ENCODE data around the gene NUDT9. TPM values are rescaled to one million over a fixed set of nuclear protein-coding genes. Genes with fewer than 3 reads are reported as not detected.
"Not testable (repeated sequence)": the region's sequence is repeated elsewhere in the genome, so short reads cannot be mapped to it uniquely, and the experiment has no call there.

The NUDT9 gene
- total RNA-seq, 1 donor from 2014 or later, result 43.9 TPM

DNA sequence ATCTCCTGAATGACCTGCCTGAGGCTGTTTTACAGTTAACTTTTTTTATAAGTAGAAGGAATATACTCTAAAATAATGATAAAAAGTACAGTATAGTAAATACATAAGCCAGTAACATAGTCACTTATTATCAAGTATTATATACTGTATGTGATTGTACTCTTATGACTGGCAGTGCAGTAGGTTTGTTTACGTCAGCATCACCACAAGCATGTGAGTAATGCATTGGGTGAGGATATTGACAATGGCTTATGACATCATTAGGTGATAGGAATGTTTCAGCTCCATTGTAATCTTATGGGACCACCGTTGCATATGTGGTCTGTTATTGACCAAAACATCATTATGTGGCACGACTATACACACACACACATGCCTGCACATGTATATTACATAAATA is 20.5 kb downstream of the NUDT9 start:
- ATAC-seq (no peak), DNase-seq (no peak)
- Histone ChIP-seq H3K4me1 (no peaks in the 10 kb centered on the region), H3K27me3 (no peaks in the 10 kb centered on the region), H3K4me3 (no peak overlapping the region), H3K9me3 (no peaks in the 10 kb centered on the region), H3K27ac (no peak overlapping the region), H3K36me3 (peaks cover 56% of the 10 kb centered on the region)
- TF ChIP-seq, protein P1, sequence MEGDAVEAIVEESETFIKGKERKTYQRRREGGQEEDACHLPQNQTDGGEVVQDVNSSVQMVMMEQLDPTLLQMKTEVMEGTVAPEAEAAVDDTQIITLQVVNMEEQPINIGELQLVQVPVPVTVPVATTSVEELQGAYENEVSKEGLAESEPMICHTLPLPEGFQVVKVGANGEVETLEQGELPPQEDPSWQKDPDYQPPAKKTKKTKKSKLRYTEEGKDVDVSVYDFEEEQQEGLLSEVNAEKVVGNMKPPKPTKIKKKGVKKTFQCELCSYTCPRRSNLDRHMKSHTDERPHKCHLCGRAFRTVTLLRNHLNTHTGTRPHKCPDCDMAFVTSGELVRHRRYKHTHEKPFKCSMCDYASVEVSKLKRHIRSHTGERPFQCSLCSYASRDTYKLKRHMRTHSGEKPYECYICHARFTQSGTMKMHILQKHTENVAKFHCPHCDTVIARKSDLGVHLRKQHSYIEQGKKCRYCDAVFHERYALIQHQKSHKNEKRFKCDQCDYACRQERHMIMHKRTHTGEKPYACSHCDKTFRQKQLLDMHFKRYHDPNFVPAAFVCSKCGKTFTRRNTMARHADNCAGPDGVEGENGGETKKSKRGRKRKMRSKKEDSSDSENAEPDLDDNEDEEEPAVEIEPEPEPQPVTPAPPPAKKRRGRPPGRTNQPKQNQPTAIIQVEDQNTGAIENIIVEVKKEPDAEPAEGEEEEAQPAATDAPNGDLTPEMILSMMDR (IDR thresholded peaks at IDR 0.05), result no peak
- intact Hi-C loops (cut with DNase I), result no loop called here

DNA sequence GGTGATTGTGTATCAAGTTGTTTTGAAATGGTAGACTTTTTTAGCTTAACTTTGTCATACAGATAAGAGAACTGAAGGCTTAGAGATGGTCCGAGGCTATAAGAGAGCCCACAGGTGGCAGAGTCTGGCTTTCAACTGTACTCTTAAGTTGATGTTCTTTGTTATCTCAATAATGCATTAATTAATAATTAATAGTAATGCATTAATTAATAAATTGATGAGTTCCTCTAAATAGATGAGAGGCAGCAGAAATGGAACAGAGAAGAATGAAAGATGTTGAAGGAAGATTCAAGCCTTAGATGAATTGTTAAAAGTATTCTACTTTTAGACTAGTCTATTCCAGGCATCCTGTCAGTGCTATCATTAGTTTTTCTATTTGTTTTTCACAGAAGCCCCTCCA is 22.4 kb downstream of the NUDT9 start:
- Histone ChIP-seq H3K27ac (no peak overlapping the region), H3K4me3 (no peak overlapping the region), H3K27me3 (no peaks in the 10 kb centered on the region), H3K36me3 (peaks cover 41% of the 10 kb centered on the region), H3K9me3 (no peaks in the 10 kb centered on the region), H3K4me1 (no peaks in the 10 kb centered on the region)
- DNase-seq, result no peak
- TF ChIP-seq, protein P1 (IDR thresholded peaks at IDR 0.05), result no peak
- no peak for ATAC-seq
- intact Hi-C loops (cut with DNase I), result no loop called here

DNA sequence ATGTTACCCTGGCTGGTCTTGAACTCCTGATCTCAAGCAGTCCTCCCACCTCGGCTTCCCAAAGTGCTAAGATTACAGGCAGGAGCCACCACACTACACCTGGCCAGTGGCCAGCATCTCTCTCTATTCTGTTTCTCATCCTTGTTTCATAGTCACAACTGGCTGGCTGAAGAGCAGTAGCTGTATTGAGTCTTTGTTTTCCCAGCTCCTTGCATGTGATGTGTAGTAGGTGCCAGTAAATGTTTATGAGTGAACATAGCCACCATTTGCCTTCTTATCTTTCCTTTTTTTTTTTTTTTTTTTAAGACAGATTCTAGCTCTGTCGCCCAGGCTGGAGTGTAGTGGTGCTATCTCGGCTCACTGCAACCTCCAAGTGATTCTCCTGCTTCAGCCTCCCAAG is 23.6 kb downstream of the NUDT9 start:
- Histone ChIP-seq H3K36me3 (peaks cover 42% of the 10 kb centered on the region), H3K9me3 (no peaks in the 10 kb centered on the region), H3K27me3 (no peaks in the 10 kb centered on the region), H3K27ac (no peak overlapping the region), H3K4me3 (no peak overlapping the region), H3K4me1 (no peaks in the 10 kb centered on the region)
- no peak for ATAC-seq
- no peak for DNase-seq
- TF ChIP-seq, protein P1 (IDR thresholded peaks at IDR 0.05), result no peak
- intact Hi-C loops (cut with DNase I), result no loop called here

DNA sequence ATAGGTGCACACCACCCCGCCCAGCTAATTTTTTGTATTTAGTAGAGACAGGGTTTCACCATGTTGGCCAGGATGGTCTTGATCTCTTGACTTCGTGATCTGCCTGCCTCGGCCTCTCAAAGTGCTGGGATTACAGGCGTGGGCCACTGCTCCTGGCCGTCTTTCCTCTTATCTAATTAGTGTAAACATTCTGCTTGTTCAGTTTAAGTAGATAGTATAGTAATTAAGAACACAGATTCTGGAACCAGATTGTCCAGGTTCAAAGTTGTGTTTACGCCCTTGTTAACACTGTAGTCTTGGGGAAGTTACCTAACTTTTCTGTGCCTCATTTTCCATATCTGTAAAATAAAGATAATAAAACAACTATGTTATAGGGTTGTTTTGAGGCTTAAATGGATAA is 24.0 kb downstream of the NUDT9 start:
- H3K36me3 ChIP-seq, result peaks cover 45% of the 10 kb centered on the region
- H3K4me3 ChIP-seq; H3K4me1 ChIP-seq; H3K9me3 ChIP-seq; intact Hi-C loops (cut with DNase I); ATAC-seq; H3K27me3 ChIP-seq; H3K27ac ChIP-seq; DNase-seq: not testable (repeated sequence)

DNA sequence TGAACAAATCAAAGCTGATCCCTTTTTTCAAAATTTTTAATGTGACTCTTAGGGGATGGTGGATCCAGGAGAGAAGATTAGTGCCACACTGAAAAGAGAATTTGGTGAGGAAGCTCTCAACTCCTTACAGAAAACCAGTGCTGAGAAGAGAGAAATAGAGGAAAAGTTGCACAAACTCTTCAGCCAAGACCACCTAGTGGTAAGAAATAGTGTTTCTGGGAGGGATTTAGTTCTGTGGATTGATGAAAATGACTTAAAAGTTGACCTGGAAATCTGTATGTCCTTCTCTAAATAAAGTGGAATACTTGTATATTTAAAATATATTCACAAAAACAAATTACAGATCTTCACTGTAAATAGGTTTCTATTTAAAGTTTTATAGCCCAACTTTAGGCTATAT is 29.2 kb downstream of the NUDT9 start:
- H3K27ac ChIP-seq, result no peak overlapping the region
- no peaks in the 10 kb centered on the region for H3K27me3 ChIP-seq
- DNase-seq (no peak), ATAC-seq (no peak)
- TF ChIP-seq, protein P1 (IDR thresholded peaks at IDR 0.05), result no peak
- H3K4me3 ChIP-seq, result no peak overlapping the region
- peaks cover 3% of the 10 kb centered on the region for H3K4me1 ChIP-seq
- H3K9me3 ChIP-seq, result no peaks in the 10 kb centered on the region
- H3K36me3 ChIP-seq, result peaks cover 49% of the 10 kb centered on the region
- intact Hi-C loops (cut with DNase I), result no loop called here

DNA sequence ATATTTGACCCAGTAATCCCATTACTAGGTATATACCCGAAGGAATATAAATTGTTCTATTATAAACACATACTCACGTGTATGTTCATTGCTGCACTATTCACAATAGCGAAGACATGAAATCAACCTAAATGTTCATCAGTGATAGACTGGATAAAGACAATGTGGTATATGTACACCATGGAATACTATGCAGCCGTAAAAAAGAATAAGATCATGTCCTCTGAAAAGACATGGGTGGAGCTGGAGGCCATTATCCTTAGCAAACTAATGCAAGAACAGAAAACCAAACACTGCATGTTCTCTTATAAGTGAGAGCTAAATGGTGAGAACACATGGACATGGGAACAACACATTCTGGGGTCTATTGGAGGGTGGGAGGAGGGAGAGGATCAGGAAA is 36.5 kb downstream of the NUDT9 start:
- TF ChIP-seq, protein P1 (IDR thresholded peaks at IDR 0.05), result no peak
- peaks cover 35% of the 10 kb centered on the region for H3K36me3 ChIP-seq
- no peaks in the 10 kb centered on the region for H3K9me3 ChIP-seq
- H3K27ac ChIP-seq, result no peak overlapping the region
- no peak for ATAC-seq
- H3K4me1 ChIP-seq, result peaks cover 3% of the 10 kb centered on the region
- H3K27me3 ChIP-seq, result no peaks in the 10 kb centered on the region
- H3K4me3 ChIP-seq, result no peak overlapping the region
- DNase-seq, result no peak
- intact Hi-C loops (cut with DNase I), result no loop called here

Measured in upper lobe of right lung (tissue), 1 donor.